ENCODE results near the gene PACS1. TPM values are rescaled to one million over a fixed set of nuclear protein-coding genes. Genes with fewer than 3 reads are reported as not detected.

The PACS1 gene
- total RNA-seq, 1 experiment from 2014 or later = 91.8 TPM

GRCh38 chr11:66046901-66047300 lies 23.2 kb upstream of the PACS1 start:
- no peaks in the 10 kb centered on the region; the same call in 1 of the 2 replicates for H3K36me3 ChIP-seq (ENCODE audit: control insufficient read depth, insufficient read depth, low read length)
- no TSS peak for BruUV-seq (replicated peaks)
- CTCF ChIA-PET = interaction anchor here (2.2 kb wide), 1 partner anchor 25 kb away, joined by 9 read pairs; no protein-coding TSS in a partner anchor
- H3K27me3 ChIP-seq (ENCODE audit: control insufficient read depth, insufficient read depth, low read length) = no peaks in the 10 kb centered on the region
- no peak overlapping the region for H3K27ac ChIP-seq (ENCODE audit: low read length)
- H3K4me1 ChIP-seq (ENCODE audit: control insufficient read depth, insufficient read depth, low read length) = peaks cover 14% of the 10 kb centered on the region
- intact Hi-C loops (cut with micrococcal nuclease; ENCODE audit: unreplicated experiment) (no loop called here), in situ Hi-C loops (cut with HindIII; ENCODE audit: low pct_unique_long_range_greater_than_20kb, low sequenced_read_pairs) (no loop called here)
- DNase-seq (ENCODE audit: low read depth, low spot score) = no peak
- no peak overlapping the region for H3K4me3 ChIP-seq (ENCODE audit: low read depth in 2 of 2, low read length in 2 of 2)
- TF ChIP-seq POLR2AphosphoS5 (IDR thresholded peaks at IDR 0.05; ENCODE audit: low read depth, low read length) = no peak
- no peak for TF ChIP-seq REST (IDR thresholded peaks at IDR 0.05; ENCODE audit: insufficient read depth in 1 of 2, low read depth in 2 of 2, low read length in 1 of 2)
- TF ChIP-seq TCF7L2 (IDR thresholded peaks at IDR 0.05; ENCODE audit: low read depth, low read length) = no peak
- TF ChIP-seq SIN3A (IDR thresholded peaks at IDR 0.05; ENCODE audit: borderline replicate concordance, insufficient read depth, low read depth, low read length) = no peak
- no peak for TF ChIP-seq CTCF (IDR thresholded peaks at IDR 0.05)
- POLR2A ChIA-PET = interaction anchor here (1.3 kb wide), 1 partner anchor 156 kb away, joined by 4 read pairs; no protein-coding TSS in a partner anchor
- no peaks in the 10 kb centered on the region for H3K9me3 ChIP-seq (ENCODE audit: control insufficient read depth, insufficient read depth, low read depth, low read length)
- no peak for ATAC-seq

- Histone ChIP-seq H3K9me3 (ENCODE audit: control insufficient read depth, insufficient read depth, low read depth, low read length) (no peaks in the 10 kb centered on the region), H3K4me1 (ENCODE audit: control insufficient read depth, insufficient read depth, low read length) (peaks cover 14% of the 10 kb centered on the region), H3K27me3 (ENCODE audit: control insufficient read depth, insufficient read depth, low read length) (no peaks in the 10 kb centered on the region), H3K4me3 (ENCODE audit: low read depth in 2 of 2, low read length in 2 of 2) (no peak overlapping the region), H3K27ac (ENCODE audit: low read length) (no peak overlapping the region), H3K36me3 (ENCODE audit: control insufficient read depth, insufficient read depth, low read length) (peaks cover under 1% of the 10 kb centered on the region; the same call in 1 of the 2 replicates)
- DNase-seq (ENCODE audit: low read depth, low spot score) (no peak), ATAC-seq (no peak)
- BruUV-seq (replicated peaks) = no TSS peak
- intact Hi-C loops (cut with micrococcal nuclease; ENCODE audit: unreplicated experiment) = no loop called here
- CTCF ChIA-PET = interaction anchor here (0.8 kb wide), 1 partner anchor 19 kb away, joined by 8 read pairs; no protein-coding TSS in a partner anchor
- POLR2A ChIA-PET = interaction anchor here (1.3 kb wide), 1 partner anchor 157 kb away, joined by 4 read pairs; no protein-coding TSS in a partner anchor
- in situ Hi-C loops (cut with HindIII; ENCODE audit: low pct_unique_long_range_greater_than_20kb, low sequenced_read_pairs) = no loop called here
- TF ChIP-seq TCF7L2 (IDR thresholded peaks at IDR 0.05; ENCODE audit: low read depth, low read length) (no peak), SIN3A (IDR thresholded peaks at IDR 0.05; ENCODE audit: borderline replicate concordance, insufficient read depth, low read depth, low read length) (no peak), POLR2AphosphoS5 (IDR thresholded peaks at IDR 0.05; ENCODE audit: low read depth, low read length) (no peak), REST (IDR thresholded peaks at IDR 0.05; ENCODE audit: insufficient read depth in 1 of 2, low read depth in 2 of 2, low read length in 1 of 2) (no peak)
These were observed 22.3 kb upstream of the PACS1 start for GRCh38 chr11:66047541-66048365.

All from Panc1 (cell line).